SJCRH30 (cell line): ENCODE measurements around the gene FGFR1OP2. TPM values are rescaled to one million over a fixed set of nuclear protein-coding genes. Genes with fewer than 3 reads are reported as not detected.

Experiments
- total RNA-seq: library from RNA; depleted of rRNA; stranded (reverse); fragments of >200 nt; shearing (Covaris generic); gene quantifications from 2 replicates; pipeline ENCODE4 v1.2.3, GENCODE V29; 2014; rRNA removed

The FGFR1OP2 gene
- total RNA-seq, 1 experiment from 2014 or later: 56.3 TPM

Other genes with a start within 250 kb of the FGFR1OP2 start
- 7.8 and 8.7 TPM in 2 replicates for gene ITPR2, start 105.3 kb upstream of the FGFR1OP2 start, total RNA-seq
- 48.1 and 70.8 TPM in 2 replicates for gene INTS13, start 489 bp upstream of the FGFR1OP2 start, total RNA-seq
- 22.2 and 32.0 TPM in 2 replicates for gene TM7SF3, start 75.9 kb downstream of the FGFR1OP2 start, total RNA-seq
- gene MED21, start 84.1 kb downstream of the FGFR1OP2 start, total RNA-seq: 82.9 and 85.4 TPM in 2 replicates
- gene C12orf71, start 144.1 kb downstream of the FGFR1OP2 start, total RNA-seq: not detected in 2 replicates